Activated CD8-positive, alpha-beta memory T cell treated with anti-CD3 and anti-CD28 coated beads, Interleukin-2, amount 50 U/mL, for 48 hours (primary cell): ENCODE measurements around the gene RPIA.
"Not testable (repeated sequence)": the region's sequence is repeated elsewhere in the genome, so short reads cannot be mapped to it uniquely, and the experiment has no call there.

ENCODE experiments used
- DNase-seq: peaks from one replicate; pipeline ENCODE4 v3.0.0-alpha.2; 2020

Gene RPIA

DNA sequence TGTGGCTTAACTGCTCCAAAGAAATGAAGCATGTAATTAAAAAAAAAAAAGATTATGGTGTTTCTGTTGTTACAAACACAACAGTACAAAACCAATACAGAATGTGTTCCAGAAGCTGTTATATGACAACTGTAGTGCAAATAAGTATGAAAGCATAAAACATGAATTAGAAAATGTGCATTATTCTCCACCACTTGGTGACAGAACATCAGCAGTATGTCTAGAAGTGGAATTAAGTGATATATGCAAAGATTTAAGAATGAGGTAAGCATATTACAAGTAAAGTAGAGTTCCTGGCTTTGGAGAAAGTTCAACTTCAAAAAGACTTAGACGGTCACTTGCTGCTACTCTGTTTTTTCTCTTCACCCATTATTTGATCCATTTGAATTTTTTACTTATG lies 105.0 kb downstream of the RPIA start:
- DNase-seq = not testable (repeated sequence)

- DNase-seq = not testable (repeated sequence)
These were observed 105.7 kb downstream of the RPIA start for GRCh38 chr2:88797164-88797563.
